Natural killer cell (primary cell): ENCODE data around the gene CARMIL3. TPM values are rescaled to one million over a fixed set of nuclear protein-coding genes. Genes with fewer than 3 reads are reported as not detected.

Source experiments
- ATAC-seq, 3 donors: fragments of 150-1000 bp in 2 of 3; fragments of 200-7000 bp in 1 of 3; cut with Tn5 transposase; 1 replicate in 1 of 3; 2 replicates in 2 of 3; pipeline ENCODE4 v1.10.0; 2021; ENCODE audit warnings: mild to moderate bottlenecking in 2 of 3, moderate library complexity in 2 of 3
- DNase-seq, 2 donors: peaks; one replicate each; pipeline versions ENCODE4 v3.0.0 to v3.0.0-alpha.2; 2013 to 2021; ENCODE audit warnings: mixed read lengths in 1 of 2
- H3K27ac ChIP-seq: one replicate; pipeline ENCODE4 v1.5.1; 2013; ENCODE audit warnings: mild to moderate bottlenecking, low read length
- H3K27me3 ChIP-seq: one replicate; pipeline ENCODE4 v1.6.1; 2013; ENCODE audit warnings: low read length; ENCODE audit not compliant: control insufficient read depth, insufficient read depth
- H3K36me3 ChIP-seq: one replicate; pipeline ENCODE4 v1.6.1; 2013; ENCODE audit warnings: low read length; ENCODE audit not compliant: control insufficient read depth, insufficient read depth
- H3K4me1 ChIP-seq: one replicate; pipeline ENCODE4 v1.6.1; 2013; ENCODE audit warnings: low read length; ENCODE audit not compliant: control insufficient read depth, insufficient read depth
- H3K4me3 ChIP-seq: one replicate; pipeline ENCODE4 v1.5.1; 2013; ENCODE audit warnings: low read length
- H3K9me3 ChIP-seq: one replicate; pipeline ENCODE4 v1.6.1; 2013; ENCODE audit warnings: low read length; ENCODE audit not compliant: control insufficient read depth, insufficient read depth
- H3K27ac Mint-ChIP-seq, 2 donors: one replicate each; pipeline ENCODE4 v1.8.0; 2022; ENCODE audit warnings: mild to moderate bottlenecking in 2 of 2, mixed read lengths in 2 of 2, moderate library complexity in 1 of 2
- H3K27me3 Mint-ChIP-seq, 2 donors: one replicate each; pipeline ENCODE4 v1.8.0; 2022; ENCODE audit warnings: low read depth in 2 of 2, mixed read lengths in 2 of 2
- H3K36me3 Mint-ChIP-seq: one replicate; pipeline ENCODE4 v1.8.0; 2022; ENCODE audit warnings: mixed read lengths
- H3K4me1 Mint-ChIP-seq, 2 donors: one replicate each; pipeline ENCODE4 v1.8.0; 2022; ENCODE audit warnings: mixed read lengths in 2 of 2
- H3K4me3 Mint-ChIP-seq: one replicate; pipeline ENCODE4 v1.8.0; 2022; ENCODE audit warnings: mild to moderate bottlenecking, moderate library complexity, mixed read lengths
- H3K9me3 Mint-ChIP-seq, 2 donors: one replicate each; pipeline ENCODE4 v1.8.0; 2022; ENCODE audit warnings: mixed read lengths in 2 of 2
- WGBS: methylation state at CpG from one replicate; pipeline ENCODE4 v1.1.7; 2013; ENCODE audit warnings: missing lambda C conversion rate; ENCODE audit not compliant: insufficient coverage; 5-methylcytosine and 5-hydroxymethylcytosine counted together
- intact Hi-C: fragments of 100-400 bp; cut with micrococcal nuclease; formaldehyde crosslinking; loops from one replicate; pipeline ENCODE4 v1.14.2; 2022
- total RNA-seq, 4 donors: library from RNA; stranded (reverse); fragments of 120-200 nt in 1 of 4; gene quantifications; one replicate each; pipeline versions ENCODE4 v1.2.3 to v1.2.4, GENCODE V29; 2013 to 2022
- TF ChIP-seq, protein P1 (sequence below): fragments of 200-600 bp; IDR thresholded peaks from one replicate; pipeline ENCODE4 v1.8.0; 2022; ENCODE audit warnings: antibody characterized with exemption

The CARMIL3 gene
- total RNA-seq, 3 donors from 2014 or later (not counting 1 experiment from before 2014, with no cell fraction given) = 17.8 to 28.6 (median 18.6) TPM

DNA sequence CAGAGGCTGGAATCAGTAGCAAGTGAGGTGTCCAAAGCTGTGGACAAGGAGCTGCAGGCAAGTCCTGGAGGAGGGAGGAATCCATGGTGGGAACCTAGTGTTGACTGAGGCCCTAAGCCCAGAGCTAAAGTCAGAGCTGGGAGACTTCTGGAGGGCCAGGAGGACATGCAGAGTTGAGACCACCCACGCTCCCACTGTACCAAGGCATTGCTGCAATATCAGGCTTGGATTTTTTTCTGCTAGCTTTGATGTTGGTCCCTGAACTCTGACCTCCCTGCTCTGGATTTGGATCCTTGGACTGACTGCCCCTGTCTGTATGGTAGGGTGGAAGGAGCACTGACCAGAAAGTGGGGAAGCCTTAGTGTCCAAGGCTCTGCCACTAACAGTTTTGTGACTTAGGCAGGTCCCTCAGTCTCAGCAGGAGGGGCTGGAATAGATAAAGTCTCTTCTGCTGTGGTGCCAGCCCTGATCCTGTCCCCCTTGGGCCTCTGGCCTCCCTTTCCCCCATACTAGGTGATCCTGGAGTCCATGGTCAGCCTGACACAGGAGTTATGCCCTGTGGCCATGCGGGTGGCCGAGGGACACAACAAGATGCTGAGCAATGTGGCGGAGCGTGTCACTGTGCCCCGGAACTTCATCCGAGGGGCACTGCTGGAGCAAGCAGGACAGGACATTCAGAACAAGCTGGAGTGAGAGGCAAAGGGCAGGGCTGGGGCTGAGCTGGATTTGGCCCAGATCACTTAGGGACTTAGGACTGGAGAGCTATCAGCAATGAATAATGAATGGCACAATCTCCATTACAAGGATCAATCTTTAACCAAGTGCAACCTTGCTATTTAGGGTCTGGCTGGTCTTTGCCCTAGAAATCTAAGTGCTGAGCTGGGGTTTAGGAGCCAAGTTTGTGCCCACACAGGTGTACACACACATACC is 9.4 kb downstream of the CARMIL3 start:
- TF ChIP-seq, protein P1, sequence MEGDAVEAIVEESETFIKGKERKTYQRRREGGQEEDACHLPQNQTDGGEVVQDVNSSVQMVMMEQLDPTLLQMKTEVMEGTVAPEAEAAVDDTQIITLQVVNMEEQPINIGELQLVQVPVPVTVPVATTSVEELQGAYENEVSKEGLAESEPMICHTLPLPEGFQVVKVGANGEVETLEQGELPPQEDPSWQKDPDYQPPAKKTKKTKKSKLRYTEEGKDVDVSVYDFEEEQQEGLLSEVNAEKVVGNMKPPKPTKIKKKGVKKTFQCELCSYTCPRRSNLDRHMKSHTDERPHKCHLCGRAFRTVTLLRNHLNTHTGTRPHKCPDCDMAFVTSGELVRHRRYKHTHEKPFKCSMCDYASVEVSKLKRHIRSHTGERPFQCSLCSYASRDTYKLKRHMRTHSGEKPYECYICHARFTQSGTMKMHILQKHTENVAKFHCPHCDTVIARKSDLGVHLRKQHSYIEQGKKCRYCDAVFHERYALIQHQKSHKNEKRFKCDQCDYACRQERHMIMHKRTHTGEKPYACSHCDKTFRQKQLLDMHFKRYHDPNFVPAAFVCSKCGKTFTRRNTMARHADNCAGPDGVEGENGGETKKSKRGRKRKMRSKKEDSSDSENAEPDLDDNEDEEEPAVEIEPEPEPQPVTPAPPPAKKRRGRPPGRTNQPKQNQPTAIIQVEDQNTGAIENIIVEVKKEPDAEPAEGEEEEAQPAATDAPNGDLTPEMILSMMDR = no peak
- H3K27ac ChIP-seq = no peak overlapping the region
- H3K36me3 ChIP-seq = no peaks in the 10 kb centered on the region
- no peaks in the 10 kb centered on the region for H3K9me3 ChIP-seq
- DNase-seq (no peak), ATAC-seq (no peak)
- 96% methylated on average over 7 of the region's 7 CpGs for WGBS
- intact Hi-C loops = no loop called here
- peaks cover 0 to 2% of the 10 kb centered on the region in 2 donors for H3K27me3 Mint-ChIP-seq
- H3K27me3 ChIP-seq = no peaks in the 10 kb centered on the region
- H3K36me3 Mint-ChIP-seq = no peaks in the 10 kb centered on the region
- H3K27ac Mint-ChIP-seq = no peak overlapping the region
- H3K9me3 Mint-ChIP-seq = no peaks in the 10 kb centered on the region
- H3K4me1 ChIP-seq = no peaks in the 10 kb centered on the region
- no peak overlapping the region for H3K4me3 Mint-ChIP-seq
- peaks cover 0 to 16% of the 10 kb centered on the region in 2 donors for H3K4me1 Mint-ChIP-seq
- H3K4me3 ChIP-seq = no peak overlapping the region

DNA sequence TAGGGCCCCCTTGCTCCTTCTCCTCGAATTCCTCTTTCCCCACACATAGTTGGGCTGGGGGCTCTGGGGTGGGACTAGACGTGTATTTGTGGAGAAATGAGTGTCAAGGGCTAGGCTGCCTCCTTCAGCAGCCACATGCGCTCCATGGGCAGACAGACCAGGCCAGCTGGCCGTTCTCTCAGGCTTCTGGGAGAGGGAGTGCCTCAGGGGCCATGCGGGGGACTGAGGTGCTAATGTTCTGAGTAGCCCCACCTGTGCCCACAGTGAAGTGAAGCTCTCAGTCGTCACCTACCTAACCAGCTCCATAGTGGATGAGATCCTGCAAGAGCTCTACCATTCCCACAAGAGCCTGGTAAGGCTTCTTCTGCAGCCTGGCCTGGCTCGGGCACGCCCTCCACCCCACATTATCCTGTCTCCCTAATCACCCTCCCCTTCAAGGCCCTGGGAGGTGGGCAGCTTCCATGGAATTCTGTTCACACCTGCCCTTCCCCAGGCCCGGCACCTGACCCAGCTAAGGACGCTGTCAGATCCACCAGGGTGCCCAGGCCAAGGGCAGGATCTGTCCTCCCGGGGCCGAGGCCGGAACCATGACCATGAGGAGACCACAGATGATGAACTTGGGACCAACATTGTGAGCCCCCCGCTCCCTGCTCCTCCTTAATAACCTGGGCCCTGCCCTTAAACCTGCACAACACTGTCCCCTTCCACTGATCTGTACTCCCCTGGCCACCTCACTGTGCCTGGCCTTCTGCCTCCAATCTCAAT is 10.6 kb downstream of the CARMIL3 start:
- Histone ChIP-seq H3K4me1 (no peaks in the 10 kb centered on the region), H3K27ac (no peak overlapping the region), H3K36me3 (no peaks in the 10 kb centered on the region), H3K9me3 (no peaks in the 10 kb centered on the region), H3K4me3 (no peak overlapping the region), H3K27me3 (no peaks in the 10 kb centered on the region)
- ATAC-seq (no peak), DNase-seq (no peak)
- H3K27ac Mint-ChIP-seq = peak overlapping the region in 1 of 2 donors; percentile 35
- H3K4me1 Mint-ChIP-seq = peaks cover 0 to 16% of the 10 kb centered on the region in 2 donors
- TF ChIP-seq, protein P1 = no peak
- H3K27me3 Mint-ChIP-seq = peaks cover 0 to 2% of the 10 kb centered on the region in 2 donors
- no peaks in the 10 kb centered on the region for H3K9me3 Mint-ChIP-seq
- intact Hi-C loops = no loop called here
- no peaks in the 10 kb centered on the region for H3K36me3 Mint-ChIP-seq
- no peak overlapping the region for H3K4me3 Mint-ChIP-seq
- 90% methylated on average over 13 of the region's 14 CpGs for WGBS

GRCh38 chr14:24063263-24063836 is 11.5 kb downstream of the CARMIL3 start:
- intact Hi-C loops = no loop called here
- TF ChIP-seq, protein P1 = no peak
- Histone ChIP-seq H3K4me3 (no peak overlapping the region), H3K36me3 (no peaks in the 10 kb centered on the region), H3K27me3 (no peaks in the 10 kb centered on the region), H3K4me1 (no peaks in the 10 kb centered on the region), H3K27ac (no peak overlapping the region), H3K9me3 (no peaks in the 10 kb centered on the region)
- WGBS = 80% methylated on average over 4 of the region's 4 CpGs
- H3K27me3 Mint-ChIP-seq = no peaks in the 10 kb centered on the region
- H3K4me1 Mint-ChIP-seq = peaks cover 0 to 11% of the 10 kb centered on the region in 2 donors
- H3K4me3 Mint-ChIP-seq = no peak overlapping the region
- H3K27ac Mint-ChIP-seq = peak overlapping the region in 1 of 2 donors; percentile 35
- no peak for ATAC-seq
- no peak for DNase-seq
- no peaks in the 10 kb centered on the region for H3K36me3 Mint-ChIP-seq
- H3K9me3 Mint-ChIP-seq = no peaks in the 10 kb centered on the region
